HL-60/S4 (cell line): ENCODE data around the gene ZNF185.

Source experiments
- in situ Hi-C: fragments of 300-500 bp; cut with MboI; formaldehyde crosslinking; loops from 2 replicates; pipeline ENCODE4 v1.14.3; 2022; ENCODE audit warnings: low sequenced_read_pairs

Gene ZNF185

GRCh38 chrX:152915541-152916241 is 17.8 kb downstream of the ZNF185 start:
- in situ Hi-C loops, result no loop called here

GRCh38 chrX:152917656-152918579 is 20.1 kb downstream of the ZNF185 start:
- in situ Hi-C loops, result no loop called here

- in situ Hi-C loops, result no loop called here
These were observed 20.8 kb downstream of the ZNF185 start for GRCh38 chrX:152918707-152919106.

GRCh38 chrX:152923599-152923998 is 25.7 kb downstream of the ZNF185 start:
- in situ Hi-C loops, result no loop called here

- in situ Hi-C loops, result loop anchor here (25.0 kb wide), 1 partner anchor 586 kb away; the partner anchor contains the start of gene ATP2B3
These were observed 28.0 kb downstream of the ZNF185 start for GRCh38 chrX:152925835-152926234.

- in situ Hi-C loops, result loop anchor here (25.0 kb wide), 1 partner anchor 586 kb away; the partner anchor contains the start of gene ATP2B3
These were observed 28.4 kb downstream of the ZNF185 start for GRCh38 chrX:152926279-152926678.

- in situ Hi-C loops, result loop anchor here (25.0 kb wide), 1 partner anchor 585 kb away; the partner anchor contains the start of gene ATP2B3
These were observed 29.1 kb downstream of the ZNF185 start for GRCh38 chrX:152926923-152927322.

GRCh38 chrX:152927858-152928760 is 30.2 kb downstream of the ZNF185 start:
- in situ Hi-C loops, result loop anchor here (25.0 kb wide), 1 partner anchor 584 kb away; the partner anchor contains the start of gene ATP2B3

GRCh38 chrX:152928761-152929400 is 31.0 kb downstream of the ZNF185 start:
- in situ Hi-C loops, result loop anchor here (25.0 kb wide), 1 partner anchor 583 kb away; the partner anchor contains the start of gene ATP2B3

GRCh38 chrX:152929898-152930297 is 32.0 kb downstream of the ZNF185 start:
- in situ Hi-C loops, result loop anchor here (25.0 kb wide), 1 partner anchor 582 kb away; the partner anchor contains the start of gene ATP2B3

GRCh38 chrX:152930516-152930915 is 32.6 kb downstream of the ZNF185 start:
- in situ Hi-C loops, result loop anchor here (25.0 kb wide), 1 partner anchor 582 kb away; the partner anchor contains the start of gene ATP2B3

GRCh38 chrX:152932144-152932543 is 34.3 kb downstream of the ZNF185 start:
- in situ Hi-C loops, result loop anchor here (25.0 kb wide), 1 partner anchor 580 kb away; the partner anchor contains the start of gene ATP2B3

GRCh38 chrX:152932598-152933175 is 34.8 kb downstream of the ZNF185 start:
- in situ Hi-C loops, result loop anchor here (25.0 kb wide), 1 partner anchor 580 kb away; the partner anchor contains the start of gene ATP2B3

GRCh38 chrX:152936306-152936705 is 38.4 kb downstream of the ZNF185 start:
- in situ Hi-C loops, result loop anchor here (25.0 kb wide), 1 partner anchor 576 kb away; the partner anchor contains the start of gene ATP2B3

- in situ Hi-C loops, result loop anchor here (25.0 kb wide), 1 partner anchor 575 kb away; the partner anchor contains the start of gene ATP2B3
These were observed 39.4 kb downstream of the ZNF185 start for GRCh38 chrX:152937236-152937635.

GRCh38 chrX:152941328-152942076 is 43.6 kb downstream of the ZNF185 start:
- in situ Hi-C loops, result loop anchor here (25.0 kb wide), 1 partner anchor 571 kb away; the partner anchor contains the start of gene ATP2B3

- in situ Hi-C loops, result loop anchor here (25.0 kb wide), 1 partner anchor 570 kb away; the partner anchor contains the start of gene ATP2B3
These were observed 44.2 kb downstream of the ZNF185 start for GRCh38 chrX:152942077-152942442.

GRCh38 chrX:152943826-152944225 is 46.0 kb downstream of the ZNF185 start:
- in situ Hi-C loops, result loop anchor here (25.0 kb wide), 1 partner anchor 568 kb away; the partner anchor contains the start of gene ATP2B3
